AG04450 (cell line): ENCODE results near the gene ITGAE. TPM values are rescaled to one million over a fixed set of nuclear protein-coding genes. Genes with fewer than 3 reads are reported as not detected.

ENCODE experiments used
- CTCF ChIA-PET: fragments of 300-600, 350-600 bp; formaldehyde crosslinking; extraction: SDS; loops from one replicate; lab custom pipeline; 2022; ENCODE audit warnings: antibody characterized with exemption, inconsistent platforms; lab: Charles Lee
- POLR2A ChIA-PET: fragments of 350-600 bp; formaldehyde crosslinking; extraction: SDS; loops from one replicate; lab custom pipeline; 2021; ENCODE audit warnings: antibody characterized with exemption, inconsistent platforms; lab: Yijun Ruan, JAX
- DNase-seq: peaks from one replicate; pipeline ENCODE4 v3.0.0-alpha.2; 2011; ENCODE audit warnings: low read depth, low spot score
- H3K27ac ChIP-seq: one replicate; pipeline ENCODE4 v1.5.1; 2012; ENCODE audit warnings: low read depth, low read length, control low read depth
- H3K27me3 ChIP-seq: one replicate; pipeline ENCODE4 v1.6.0; 2012; ENCODE audit warnings: low read length; ENCODE audit not compliant: control insufficient read depth, insufficient read depth
- H3K4me3 ChIP-seq: 2 replicates; pipeline ENCODE4 v1.5.1; 2011; ENCODE audit warnings: mild to moderate bottlenecking, low read depth, low read length, control low read depth
- H3K9me3 ChIP-seq: 2 replicates; pipeline ENCODE4 v1.5.1; 2012; ENCODE audit warnings: low read length; ENCODE audit not compliant: control insufficient read depth, insufficient read depth
- polyA plus RNA-seq: library from polyadenylated mRNA; depleted of rRNA; stranded (reverse); fragments of >200 nt; gene quantifications from 2 replicates; pipeline ENCODE4 v1.2.3, GENCODE V29; 2011
- TF ChIP-seq, protein P1 (sequence below): IDR thresholded peaks from 2 replicates; pipeline ENCODE4 v1.5.1; 2011; ENCODE audit warnings: low read depth, low read length, control low read depth, inconsistent platforms

The ITGAE gene
- polyA plus RNA-seq, 1 experiment, result 98.1 TPM

DNA sequence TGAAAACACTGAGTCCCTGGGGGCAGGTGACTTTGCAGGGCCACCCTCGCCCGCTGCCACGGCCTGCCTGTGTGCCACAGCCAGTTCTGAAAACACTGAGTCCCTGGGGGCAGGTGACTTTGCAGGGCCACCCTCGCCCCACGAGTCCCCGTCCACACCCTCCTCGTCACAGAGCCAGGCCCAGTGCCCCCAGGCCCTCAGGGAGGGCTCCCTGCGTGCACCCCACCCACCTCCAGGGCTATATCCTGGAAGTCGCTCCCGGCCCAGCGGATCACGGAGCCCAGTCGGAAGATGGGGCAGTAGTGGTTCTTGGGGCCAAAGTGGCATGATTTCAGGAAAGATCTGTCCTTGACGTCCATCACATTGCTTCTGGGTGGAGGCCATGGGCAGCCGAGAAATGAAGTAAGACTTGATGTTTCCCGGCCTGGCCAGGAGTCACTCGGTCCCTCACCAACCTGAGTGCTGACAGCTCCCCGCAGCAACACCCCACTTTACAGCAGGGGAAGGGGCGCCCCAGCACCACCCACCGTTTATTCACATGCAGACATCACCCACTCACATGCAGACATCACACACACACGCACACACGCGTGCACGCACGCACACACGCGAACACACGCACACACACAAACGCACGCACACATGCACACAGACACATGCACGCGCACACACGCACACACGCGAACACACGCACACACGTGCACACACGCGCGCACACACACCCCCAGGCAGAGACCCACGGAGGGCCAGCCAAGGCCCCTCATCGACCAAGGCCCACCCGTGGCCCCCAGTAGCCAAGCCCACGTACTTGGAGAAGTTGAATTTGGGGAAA, 111.5 kb downstream of the ITGAE start:
- TF ChIP-seq, protein P1, sequence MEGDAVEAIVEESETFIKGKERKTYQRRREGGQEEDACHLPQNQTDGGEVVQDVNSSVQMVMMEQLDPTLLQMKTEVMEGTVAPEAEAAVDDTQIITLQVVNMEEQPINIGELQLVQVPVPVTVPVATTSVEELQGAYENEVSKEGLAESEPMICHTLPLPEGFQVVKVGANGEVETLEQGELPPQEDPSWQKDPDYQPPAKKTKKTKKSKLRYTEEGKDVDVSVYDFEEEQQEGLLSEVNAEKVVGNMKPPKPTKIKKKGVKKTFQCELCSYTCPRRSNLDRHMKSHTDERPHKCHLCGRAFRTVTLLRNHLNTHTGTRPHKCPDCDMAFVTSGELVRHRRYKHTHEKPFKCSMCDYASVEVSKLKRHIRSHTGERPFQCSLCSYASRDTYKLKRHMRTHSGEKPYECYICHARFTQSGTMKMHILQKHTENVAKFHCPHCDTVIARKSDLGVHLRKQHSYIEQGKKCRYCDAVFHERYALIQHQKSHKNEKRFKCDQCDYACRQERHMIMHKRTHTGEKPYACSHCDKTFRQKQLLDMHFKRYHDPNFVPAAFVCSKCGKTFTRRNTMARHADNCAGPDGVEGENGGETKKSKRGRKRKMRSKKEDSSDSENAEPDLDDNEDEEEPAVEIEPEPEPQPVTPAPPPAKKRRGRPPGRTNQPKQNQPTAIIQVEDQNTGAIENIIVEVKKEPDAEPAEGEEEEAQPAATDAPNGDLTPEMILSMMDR, result no peak
- no peak for DNase-seq

DNA sequence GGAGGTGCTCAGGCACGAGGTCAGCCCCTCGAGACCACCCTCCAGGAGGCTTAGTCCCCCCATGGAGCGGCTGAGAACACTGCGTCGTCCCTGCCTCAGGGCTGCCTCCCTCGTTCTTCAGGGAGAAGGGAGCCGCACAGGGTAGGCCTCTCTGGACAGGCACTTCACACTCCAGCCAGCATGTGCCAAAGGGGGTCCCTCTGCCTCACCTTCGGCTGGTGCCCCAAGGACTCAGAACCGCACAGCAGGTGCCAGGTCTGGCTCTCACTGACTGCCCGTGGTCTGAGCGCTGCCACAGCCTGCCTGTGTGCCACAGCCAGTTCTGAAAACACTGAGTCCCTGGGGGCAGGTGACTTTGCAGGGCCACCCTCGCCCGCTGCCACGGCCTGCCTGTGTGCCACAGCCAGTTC, 112.1 kb downstream of the ITGAE start:
- Histone ChIP-seq H3K27ac (no peak overlapping the region), H3K9me3 (no peaks in the 10 kb centered on the region; the same call in 1 of the 2 replicates), H3K4me3 (no peak overlapping the region), H3K27me3 (peaks cover 7% of the 10 kb centered on the region)
- CTCF ChIA-PET, result interaction anchor here (0.5 kb wide), 1 partner anchor 32 kb away, joined by 3 read pairs; no protein-coding TSS in a partner anchor
- DNase-seq, result no peak
- POLR2A ChIA-PET, result no interaction called here
- TF ChIP-seq, protein P1, result no peak

More for the DNA sequence above, 111.5 kb downstream of the ITGAE start:
- Histone ChIP-seq H3K4me3 (no peak overlapping the region), H3K27me3 (peaks cover 7% of the 10 kb centered on the region), H3K9me3 (no peaks in the 10 kb centered on the region; the same call in 1 of the 2 replicates), H3K27ac (no peak overlapping the region)
- POLR2A ChIA-PET, result no interaction called here
- CTCF ChIA-PET, result no interaction called here

DNA sequence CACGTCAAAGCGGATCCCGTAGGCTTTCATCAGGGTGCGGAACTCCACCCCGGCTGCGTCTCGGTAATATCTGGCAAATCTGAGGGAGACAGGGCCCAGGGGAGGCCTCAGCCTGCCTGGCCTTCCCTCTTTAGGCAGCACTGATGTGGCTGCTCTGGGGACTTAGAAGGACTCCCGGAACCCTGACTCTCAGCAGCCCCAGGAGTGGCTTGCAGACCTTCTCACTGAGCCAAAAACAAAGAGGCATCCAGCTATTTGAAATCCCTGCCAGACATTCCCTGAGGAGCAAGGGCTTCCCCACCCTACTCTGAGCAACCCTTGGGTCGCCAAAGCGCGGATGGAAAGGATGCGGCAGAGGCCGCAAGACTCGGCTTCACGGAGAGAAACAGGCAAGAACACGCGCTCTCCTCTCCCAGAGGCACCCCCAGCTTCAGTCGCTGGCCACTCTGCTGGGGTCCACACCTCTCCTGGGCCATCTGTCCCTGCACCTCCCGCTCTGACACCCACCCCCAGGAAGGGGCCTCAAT, 112.9 kb downstream of the ITGAE start:
- H3K27me3 ChIP-seq, result peaks cover 7% of the 10 kb centered on the region
- TF ChIP-seq, protein P1, result no peak
- ChIA-PET CTCF (no interaction called here), POLR2A (no interaction called here)
- H3K9me3 ChIP-seq, result no peaks in the 10 kb centered on the region; the same call in 1 of the 2 replicates
- no peak overlapping the region for H3K27ac ChIP-seq
- no peak overlapping the region for H3K4me3 ChIP-seq
- no peak for DNase-seq

DNA sequence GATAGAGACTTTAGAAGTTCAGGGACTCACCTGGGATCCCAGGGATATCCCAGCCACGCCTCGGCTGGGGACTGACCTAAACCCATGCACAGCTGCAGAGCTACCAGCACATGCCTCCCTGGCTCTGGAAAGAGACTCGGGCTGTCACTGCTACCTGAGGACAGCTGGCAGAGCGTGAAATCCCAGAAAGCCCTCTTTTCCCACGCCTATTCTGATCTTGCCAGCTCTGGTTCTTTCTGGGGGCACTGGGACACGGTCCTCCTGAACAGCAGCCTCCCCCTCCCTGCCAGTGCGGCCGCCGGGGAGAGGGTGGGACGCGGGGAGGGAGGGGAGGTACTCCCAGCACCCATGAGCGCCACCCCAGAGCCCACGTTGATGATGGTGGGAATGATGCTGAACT, 115.8 kb downstream of the ITGAE start:
- H3K4me3 ChIP-seq, result no peak overlapping the region
- no peaks in the 10 kb centered on the region; the same call in 1 of the 2 replicates for H3K9me3 ChIP-seq
- peaks cover 5% of the 10 kb centered on the region for H3K27me3 ChIP-seq
- TF ChIP-seq, protein P1, result no peak
- H3K27ac ChIP-seq, result no peak overlapping the region
- ChIA-PET POLR2A (no interaction called here), CTCF (interaction anchor here (0.6 kb wide), 1 partner anchor 18 kb away, joined by 3 read pairs; no protein-coding TSS in a partner anchor)
- no peak for DNase-seq
